ENCODE measurements around the gene SLC1A6. TPM values are rescaled to one million over a fixed set of nuclear protein-coding genes. Genes with fewer than 3 reads are reported as not detected.
A peak's percentile ranks its signal among the peaks of the same experiment; 100 is the strongest.

Gene SLC1A6
- total RNA-seq, 2 experiments from 2014 or later: not detected

GRCh38 chr19:15015946-15016542, 36.4 kb upstream of the SLC1A6 start:
- H3K27ac ChIP-seq (ENCODE audit: low read depth in 1 of 2, low read length in 2 of 2): no peak overlapping the region

GRCh38 chr19:15014579-15014978, 34.9 kb upstream of the SLC1A6 start:
- DNase-seq (peak in 1 of 14 experiments; percentile 4), ATAC-seq (ENCODE audit: poor library complexity) (no peak)
- no peak overlapping the region for H3K4me3 Mint-ChIP-seq
- H3K4me1 Mint-ChIP-seq (ENCODE audit: low read depth): no peaks in the 10 kb centered on the region
- H3K27me3 ChIP-seq (ENCODE audit: control insufficient read depth in 1 of 2, insufficient read depth in 2 of 2, low read length in 2 of 2): peaks cover 19 to 28% of the 10 kb centered on the region in 2 experiments
- POLR2A ChIA-PET: no interaction called here
- no peak overlapping the region for H3K4me3 ChIP-seq (ENCODE audit: low read length)
- CTCF ChIA-PET: no interaction called here
- peaks cover 70% of the 10 kb centered on the region for H3K27me3 Mint-ChIP-seq
- H3K9me3 Mint-ChIP-seq: peaks cover 5% of the 10 kb centered on the region
- no peaks in the 10 kb centered on the region for H3K36me3 Mint-ChIP-seq (ENCODE audit: low read depth)
- intact Hi-C loops (cut with DNase I, micrococcal nuclease): no loop called here
- H3K4me1 ChIP-seq (ENCODE audit: insufficient read depth, low read length): no peaks in the 10 kb centered on the region
- TF ChIP-seq CTCF (IDR thresholded peaks at IDR 0.05): no peak
- no peak overlapping the region for H3K27ac Mint-ChIP-seq
- no peak overlapping the region for H3K27ac ChIP-seq (ENCODE audit: low read depth in 1 of 2, low read length in 2 of 2)
- no peaks in the 10 kb centered on the region for H3K36me3 ChIP-seq (ENCODE audit: insufficient read depth, low read length)
- peaks cover 0 to 12% of the 10 kb centered on the region in 2 experiments for H3K9me3 ChIP-seq (ENCODE audit: control insufficient read depth in 1 of 2, insufficient read depth in 1 of 2, low read length in 2 of 2)

More at GRCh38 chr19:15015946-15016542, 36.4 kb upstream of the SLC1A6 start:
- Histone ChIP-seq H3K36me3 (ENCODE audit: insufficient read depth, low read length) (no peaks in the 10 kb centered on the region), H3K4me1 (ENCODE audit: insufficient read depth, low read length) (no peaks in the 10 kb centered on the region), H3K4me3 (ENCODE audit: low read length) (no peak overlapping the region), H3K27me3 (ENCODE audit: control insufficient read depth in 1 of 2, insufficient read depth in 2 of 2, low read length in 2 of 2) (peaks cover 19 to 28% of the 10 kb centered on the region in 2 experiments), H3K9me3 (ENCODE audit: control insufficient read depth in 1 of 2, insufficient read depth in 1 of 2, low read length in 2 of 2) (peaks cover 0 to 4% of the 10 kb centered on the region in 2 experiments)
- no peaks in the 10 kb centered on the region for H3K36me3 Mint-ChIP-seq (ENCODE audit: low read depth)
- peak in 2 of 14 experiments; percentile 7 to 22 for DNase-seq
- POLR2A ChIA-PET: no interaction called here
- no peak overlapping the region for H3K27ac Mint-ChIP-seq
- H3K4me1 Mint-ChIP-seq (ENCODE audit: low read depth): no peaks in the 10 kb centered on the region
- no peak for TF ChIP-seq CTCF (IDR thresholded peaks at IDR 0.05)
- intact Hi-C loops (cut with DNase I, micrococcal nuclease): no loop called here
- H3K4me3 Mint-ChIP-seq: no peak overlapping the region
- no peak for ATAC-seq (ENCODE audit: poor library complexity)
- peaks cover 66% of the 10 kb centered on the region for H3K27me3 Mint-ChIP-seq
- H3K9me3 Mint-ChIP-seq: peaks cover 5% of the 10 kb centered on the region
- CTCF ChIA-PET: no interaction called here

- H3K4me1 Mint-ChIP-seq (ENCODE audit: low read depth): no peaks in the 10 kb centered on the region
- peaks cover 62% of the 10 kb centered on the region for H3K27me3 Mint-ChIP-seq
- no peak for DNase-seq
Observed at GRCh38 chr19:15010501-15011300, 31.0 kb upstream of the SLC1A6 start.

More at GRCh38 chr19:15010501-15011300, 31.0 kb upstream of the SLC1A6 start:
- Histone ChIP-seq H3K27me3 (ENCODE audit: control insufficient read depth in 1 of 2, insufficient read depth in 2 of 2, low read length in 2 of 2) (peaks cover 18 to 34% of the 10 kb centered on the region in 2 experiments), H3K9me3 (ENCODE audit: control insufficient read depth in 1 of 2, insufficient read depth in 1 of 2, low read length in 2 of 2) (peaks cover 0 to 7% of the 10 kb centered on the region in 2 experiments), H3K36me3 (ENCODE audit: insufficient read depth, low read length) (no peaks in the 10 kb centered on the region), H3K4me1 (ENCODE audit: insufficient read depth, low read length) (no peaks in the 10 kb centered on the region), H3K27ac (ENCODE audit: low read depth in 1 of 2, low read length in 2 of 2) (no peak overlapping the region), H3K4me3 (ENCODE audit: low read length) (no peak overlapping the region)
- Mint-ChIP-seq H3K36me3 (ENCODE audit: low read depth) (no peaks in the 10 kb centered on the region), H3K4me3 (no peak overlapping the region), H3K27ac (no peak overlapping the region), H3K9me3 (peaks cover 5% of the 10 kb centered on the region)
- ATAC-seq (ENCODE audit: poor library complexity): no peak
- CTCF ChIA-PET: no interaction called here
- POLR2A ChIA-PET: no interaction called here
- no peak for TF ChIP-seq CTCF (IDR thresholded peaks at IDR 0.05)
- intact Hi-C loops (cut with DNase I, micrococcal nuclease): no loop called here

Data from CD4-positive, alpha-beta T cell (primary cell).